H1 (cell line): ENCODE data around the gene MAPK8IP2. TPM values are rescaled to one million over a fixed set of nuclear protein-coding genes. Genes with fewer than 3 reads are reported as not detected.

ENCODE experiments used
- ASH2L ChIP-seq: fragments of 200-600, 300-600 bp; sonication (generic); IDR thresholded peaks from one replicate; pipeline ENCODE4 v1.7.1; 2017; ENCODE audit warnings: low read length
- ATF3 ChIP-seq: IDR thresholded peaks from 2 replicates; pipeline ENCODE4 v1.6.1; 2011; ENCODE audit warnings: low read depth, mild to moderate bottlenecking, low read length; ENCODE audit not compliant: insufficient read depth
- CHD1 ChIP-seq: IDR thresholded peaks from 2 replicates; pipeline ENCODE4 v1.6.1; 2012; ENCODE audit warnings: low read depth, low read length, improper control_type of control experiment
- CTBP2 ChIP-seq: IDR thresholded peaks from 2 replicates; pipeline ENCODE4 v1.7.0; 2011; ENCODE audit warnings: borderline replicate concordance, mild to moderate bottlenecking, moderate library complexity, mixed read lengths, low read length; ENCODE audit not compliant: insufficient read depth, insufficient read length
- EP300 ChIP-seq, 2 experiments: IDR thresholded peaks; 1 replicate in 1 of 2; 2 replicates in 1 of 2; pipeline ENCODE4 v1.6.1; 2011 to 2012; ENCODE audit warnings: low read depth in 2 of 2, low read length in 2 of 2, mild to moderate bottlenecking in 2 of 2, borderline replicate concordance in 1 of 2, inconsistent platforms in 1 of 2, moderate library complexity in 1 of 2
- FOSL1 ChIP-seq: IDR thresholded peaks from 2 replicates; pipeline ENCODE4 v1.6.1; 2011; ENCODE audit warnings: mild to moderate bottlenecking, low read depth, low read length, moderate library complexity; ENCODE audit not compliant: insufficient read depth
- GABPA ChIP-seq: IDR thresholded peaks from 2 replicates; pipeline ENCODE4 v1.6.1; 2011; ENCODE audit warnings: mild to moderate bottlenecking, low read length, moderate library complexity, borderline replicate concordance; ENCODE audit not compliant: insufficient read depth
- GTF2F1 ChIP-seq: IDR thresholded peaks from 2 replicates; pipeline ENCODE4 v1.6.1; 2012; ENCODE audit warnings: low read depth, low read length, improper control_type of control experiment, borderline replicate concordance
- JUND ChIP-seq: IDR thresholded peaks from 2 replicates; pipeline ENCODE4 v1.6.1; 2011; ENCODE audit warnings: mild to moderate bottlenecking, improper control_type of control experiment, low read length
- KDM4A ChIP-seq: IDR thresholded peaks from one replicate; pipeline ENCODE4 v1.7.1; 2012; ENCODE audit warnings: low read depth, mild to moderate bottlenecking, moderate library complexity, low read length, inconsistent platforms; ENCODE audit not compliant: severe bottlenecking
- KDM5A ChIP-seq: fragments of 200-600 bp; IDR thresholded peaks from 2 replicates; pipeline ENCODE4 v1.7.1; 2012; ENCODE audit warnings: mild to moderate bottlenecking, low read length, inconsistent platforms, mixed read lengths
- POLR2AphosphoS5 ChIP-seq: IDR thresholded peaks from 2 replicates; pipeline ENCODE4 v1.6.1; 2011; ENCODE audit warnings: low read depth, low read length
- RAD21 ChIP-seq, 2 experiments: IDR thresholded peaks in 1 of 2; conservative IDR thresholded peaks in 1 of 2; 2 replicates each; pipeline ENCODE4 v1.6.1; 2011; ENCODE audit warnings: low read depth in 2 of 2, low read length in 2 of 2, improper control_type of control experiment in 1 of 2, inconsistent platforms in 1 of 2, mild to moderate bottlenecking in 1 of 2, moderate library complexity in 1 of 2
- RFX5 ChIP-seq: IDR thresholded peaks from 2 replicates; pipeline ENCODE4 v1.6.1; 2011; ENCODE audit warnings: low read depth, low read length, improper control_type of control experiment, borderline replicate concordance
- RNF2 ChIP-seq: fragments of 200-900, 300-1000 bp; sonication (generic); IDR thresholded peaks from 2 replicates; pipeline ENCODE4 v1.7.1; 2016; ENCODE audit warnings: borderline replicate concordance, low read depth, mild to moderate bottlenecking, antibody characterized with exemption, low read length; ENCODE audit not compliant: poor library complexity, severe bottlenecking; ENCODE audit errors: missing control alignments
- SAP30 ChIP-seq: fragments of 300-600 bp; sonication (generic); IDR thresholded peaks from 2 replicates; pipeline ENCODE4 v1.7.1; 2012; ENCODE audit warnings: low read length, moderate library complexity, mild to moderate bottlenecking, inconsistent platforms; ENCODE audit not compliant: insufficient read depth, insufficient replicate concordance
- SIX5 ChIP-seq: IDR thresholded peaks from 2 replicates; pipeline ENCODE4 v1.6.1; 2011; ENCODE audit warnings: mild to moderate bottlenecking, low read depth, low read length
- SP1 ChIP-seq: IDR thresholded peaks from 2 replicates; pipeline ENCODE4 v1.6.1; 2011; ENCODE audit warnings: low read depth, low read length
- SP2 ChIP-seq: IDR thresholded peaks from 2 replicates; pipeline ENCODE4 v1.6.1; 2012; ENCODE audit warnings: mild to moderate bottlenecking, low read length, inconsistent platforms
- SP4 ChIP-seq: IDR thresholded peaks from 2 replicates; pipeline ENCODE4 v1.6.1; 2012; ENCODE audit warnings: low read length, inconsistent platforms
- TAF1 ChIP-seq: IDR thresholded peaks from 2 replicates; pipeline ENCODE4 v1.6.1; 2011; ENCODE audit warnings: mild to moderate bottlenecking, low read depth, low read length
- TCF12 ChIP-seq: IDR thresholded peaks from 2 replicates; pipeline ENCODE4 v1.6.1; 2011; ENCODE audit warnings: low read depth, mild to moderate bottlenecking, low read length
- polyA plus RNA-seq, 7 experiments: library from polyadenylated mRNA; depleted of rRNA in 3 of 7; stranded (reverse) in 5 of 7; unstranded in 2 of 7; fragments of >200 nt in 5 of 7; fragments of 200-250 nt in 2 of 7; gene quantifications; 1 replicate in 5 of 7; 2 replicates in 1 of 7; 4 replicates in 1 of 7; pipeline versions ENCODE4 v1.2.1 to v1.2.3, GENCODE V29; 2011 to 2013; ENCODE audit warnings: missing spikeins in 2 of 7, mixed read lengths in 2 of 7
- total RNA-seq: library from RNA; stranded (reverse); fragmentation: NEBNext Ultra II Directional; extraction: Animal tissue kit (Norgen Biotek cat#: 25700); gene quantifications from 2 replicates; pipeline ENCODE4 v1.2.1, GENCODE V29; 2021

MAPK8IP2 gene
- total and polyA plus RNA-seq, 2 of the 8 experiments (the other 6 are each of a cell fraction or from before 2014, with no cell fraction given), result 1.5 to 5.5 TPM

DNA sequence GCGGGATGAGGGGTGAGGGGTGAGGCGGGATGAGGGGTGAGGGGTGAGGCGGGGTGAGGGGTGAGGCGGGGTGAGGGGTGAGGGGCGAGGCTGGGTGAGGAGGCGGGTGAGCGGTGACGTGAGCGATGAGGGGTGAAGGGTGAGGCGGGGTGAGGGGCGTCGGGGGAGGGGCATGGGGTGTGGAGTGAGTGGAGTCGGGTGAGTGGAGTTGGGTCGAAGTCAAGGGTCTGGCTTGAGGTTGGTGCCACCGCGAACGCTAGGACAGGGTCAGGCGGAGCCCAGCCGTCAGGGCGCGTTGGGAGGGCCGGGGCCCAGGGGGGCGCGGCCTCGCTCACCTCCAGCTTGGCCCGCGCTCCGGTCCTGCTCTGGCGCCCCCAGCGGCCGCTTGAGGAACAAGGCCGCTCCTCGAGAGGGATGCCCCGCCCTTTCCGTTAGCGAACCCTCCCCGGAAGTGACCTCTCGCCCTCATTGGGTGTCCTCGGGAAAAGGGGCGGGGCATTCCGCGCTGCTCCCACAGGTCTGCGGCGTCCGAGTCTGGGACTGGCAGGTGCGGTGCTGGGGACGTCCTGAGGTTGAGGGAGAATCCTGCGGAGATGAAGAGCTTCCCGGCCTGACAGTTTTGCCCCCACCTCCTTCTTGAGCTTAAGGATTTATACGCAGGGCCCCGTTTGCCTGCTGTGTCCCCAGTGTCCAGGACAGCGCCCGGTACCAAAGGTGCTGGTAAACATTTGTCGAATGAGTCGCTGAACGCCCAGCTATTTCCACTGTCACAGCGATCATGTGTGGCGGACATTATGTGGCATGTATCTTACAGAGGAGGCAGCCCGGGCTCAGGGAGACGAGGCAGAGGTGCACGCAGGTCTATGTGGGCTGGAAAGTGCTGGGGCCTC is 37.8 kb upstream of the MAPK8IP2 start, which contains the start of gene SYCE3 (continued):
- TF ChIP-seq EP300 (IDR thresholded peaks at IDR 0.05; ENCODE audit: borderline replicate concordance in 1 of 2, low read depth in 2 of 2, low read length in 2 of 2), result no peak
- TF ChIP-seq RFX5, result no peak
- no peak for TF ChIP-seq SP2
- no peak for TF ChIP-seq TAF1
- no peak for TF ChIP-seq POLR2AphosphoS5
- no peak for TF ChIP-seq GTF2F1
- TF ChIP-seq RAD21 (IDR thresholded peaks at IDR 0.05 in 1 of 2, conservative IDR thresholded peaks at IDR 0.05 in 1 of 2; ENCODE audit: low read depth in 2 of 2, low read length in 2 of 2), result peak; percentile 55 to 69; a peak in 3 of 4 replicates
- TF ChIP-seq CHD1, result no peak
- TF ChIP-seq SIX5, result no peak
- no peak for TF ChIP-seq ATF3
- TF ChIP-seq FOSL1, result no peak
- peak; percentile 69; the same call in 1 of the 2 replicates for TF ChIP-seq GABPA
- no peak for TF ChIP-seq ASH2L
- TF ChIP-seq KDM5A, result no peak
- TF ChIP-seq SP1, result peak; percentile 54; the same call in 1 of the 2 replicates
- peak; percentile 88 for TF ChIP-seq SP4
- TF ChIP-seq RNF2, result no peak
- peak; percentile 64 for TF ChIP-seq SAP30
- no peak for TF ChIP-seq TCF12
- TF ChIP-seq CTBP2, result no peak
- no peak for TF ChIP-seq JUND
- TF ChIP-seq KDM4A, result peak; percentile 44
